Measurements from ENCODE around the gene DNER. TPM values are rescaled to one million over a fixed set of nuclear protein-coding genes. Genes with fewer than 3 reads are reported as not detected.

Gene DNER
- total RNA-seq, 2 donors from 2014 or later: not detected

GRCh38 chr2:229553091-229553490, 161.3 kb downstream of the DNER start:
- no peak for DNase-seq
- H3K27ac Mint-ChIP-seq: no peak overlapping the region
- H3K4me3 Mint-ChIP-seq: no peak overlapping the region
- no peaks in the 10 kb centered on the region for H3K36me3 Mint-ChIP-seq (ENCODE audit: insufficient read depth in 2 of 2)
- peaks cover 10% of the 10 kb centered on the region for H3K27me3 Mint-ChIP-seq (ENCODE audit: low read depth)
- no peaks in the 10 kb centered on the region for H3K9me3 Mint-ChIP-seq
- H3K4me1 Mint-ChIP-seq (ENCODE audit: low read depth): no peaks in the 10 kb centered on the region
- ATAC-seq (replicated peaks in 1 of 2): no peak

- Mint-ChIP-seq H3K4me3 (no peak overlapping the region), H3K4me1 (ENCODE audit: low read depth) (no peaks in the 10 kb centered on the region), H3K36me3 (ENCODE audit: insufficient read depth in 2 of 2) (no peaks in the 10 kb centered on the region), H3K27me3 (ENCODE audit: low read depth) (no peaks in the 10 kb centered on the region), H3K27ac (no peak overlapping the region), H3K9me3 (no peaks in the 10 kb centered on the region)
- DNase-seq: no peak
- ATAC-seq (replicated peaks in 1 of 2): no peak
Observed at GRCh38 chr2:229543176-229543873, 171.0 kb downstream of the DNER start.

GRCh38 chr2:229539628-229540027, 174.7 kb downstream of the DNER start:
- ATAC-seq (replicated peaks in 1 of 2): no peak

GRCh38 chr2:229531594-229531993, 182.8 kb downstream of the DNER start:
- DNase-seq: no peak
- no peaks in the 10 kb centered on the region for H3K36me3 Mint-ChIP-seq (ENCODE audit: insufficient read depth in 2 of 2)
- H3K4me3 Mint-ChIP-seq: no peak overlapping the region
- H3K9me3 Mint-ChIP-seq: peaks cover 0 to 7% of the 10 kb centered on the region in 2 donors
- H3K27ac Mint-ChIP-seq: no peak overlapping the region
- no peak for ATAC-seq (replicated peaks in 1 of 2)
- H3K4me1 Mint-ChIP-seq (ENCODE audit: low read depth): no peaks in the 10 kb centered on the region
- no peaks in the 10 kb centered on the region for H3K27me3 Mint-ChIP-seq (ENCODE audit: low read depth)

More at GRCh38 chr2:229539628-229540027, 174.7 kb downstream of the DNER start:
- Mint-ChIP-seq H3K27ac (no peak overlapping the region), H3K9me3 (no peaks in the 10 kb centered on the region), H3K36me3 (ENCODE audit: insufficient read depth in 2 of 2) (no peaks in the 10 kb centered on the region), H3K27me3 (ENCODE audit: low read depth) (no peaks in the 10 kb centered on the region), H3K4me3 (no peak overlapping the region), H3K4me1 (ENCODE audit: low read depth) (no peaks in the 10 kb centered on the region)
- no peak for DNase-seq

- Mint-ChIP-seq H3K36me3 (ENCODE audit: insufficient read depth in 2 of 2) (no peaks in the 10 kb centered on the region), H3K4me1 (ENCODE audit: low read depth) (no peaks in the 10 kb centered on the region), H3K9me3 (peaks cover 0 to 7% of the 10 kb centered on the region in 2 donors), H3K27me3 (ENCODE audit: low read depth) (no peaks in the 10 kb centered on the region), H3K27ac (no peak overlapping the region), H3K4me3 (no peak overlapping the region)
- ATAC-seq (replicated peaks in 1 of 2) (no peak), DNase-seq (no peak)
Observed at GRCh38 chr2:229530434-229530833, 183.9 kb downstream of the DNER start.

- H3K4me3 Mint-ChIP-seq: no peak overlapping the region
- no peaks in the 10 kb centered on the region for H3K36me3 Mint-ChIP-seq (ENCODE audit: insufficient read depth in 2 of 2)
- H3K27ac Mint-ChIP-seq: no peak overlapping the region
- DNase-seq (no peak), ATAC-seq (replicated peaks in 1 of 2) (no peak)
- H3K9me3 Mint-ChIP-seq: peaks cover 0 to 7% of the 10 kb centered on the region in 2 donors
- H3K4me1 Mint-ChIP-seq (ENCODE audit: low read depth): no peaks in the 10 kb centered on the region
- H3K27me3 Mint-ChIP-seq (ENCODE audit: low read depth): no peaks in the 10 kb centered on the region
Observed at GRCh38 chr2:229528846-229529245, 185.5 kb downstream of the DNER start.

GRCh38 chr2:229526951-229527350, 187.4 kb downstream of the DNER start:
- no peaks in the 10 kb centered on the region for H3K36me3 Mint-ChIP-seq (ENCODE audit: insufficient read depth in 2 of 2)

GRCh38 chr2:229524799-229525198, 189.6 kb downstream of the DNER start:
- Mint-ChIP-seq H3K27ac (no peak overlapping the region), H3K36me3 (ENCODE audit: insufficient read depth in 2 of 2) (no peaks in the 10 kb centered on the region), H3K4me1 (ENCODE audit: low read depth) (no peaks in the 10 kb centered on the region), H3K27me3 (ENCODE audit: low read depth) (peaks cover 1% of the 10 kb centered on the region), H3K4me3 (no peak overlapping the region), H3K9me3 (no peaks in the 10 kb centered on the region)
- DNase-seq (no peak), ATAC-seq (replicated peaks in 1 of 2) (no peak)

More at GRCh38 chr2:229526951-229527350, 187.4 kb downstream of the DNER start:
- Mint-ChIP-seq H3K27ac (no peak overlapping the region), H3K9me3 (peaks cover 0 to 5% of the 10 kb centered on the region in 2 donors), H3K27me3 (ENCODE audit: low read depth) (no peaks in the 10 kb centered on the region), H3K4me3 (no peak overlapping the region), H3K4me1 (ENCODE audit: low read depth) (no peaks in the 10 kb centered on the region)
- DNase-seq (no peak), ATAC-seq (replicated peaks in 1 of 2) (no peak)

GRCh38 chr2:229523663-229524062, 190.7 kb downstream of the DNER start:
- ATAC-seq (replicated peaks in 1 of 2): no peak
- H3K27me3 Mint-ChIP-seq (ENCODE audit: low read depth): peaks cover 8% of the 10 kb centered on the region
- H3K36me3 Mint-ChIP-seq (ENCODE audit: insufficient read depth in 2 of 2): no peaks in the 10 kb centered on the region
- DNase-seq: no peak
- H3K4me3 Mint-ChIP-seq: no peak overlapping the region
- H3K27ac Mint-ChIP-seq: no peak overlapping the region
- no peaks in the 10 kb centered on the region for H3K4me1 Mint-ChIP-seq (ENCODE audit: low read depth)
- H3K9me3 Mint-ChIP-seq: no peaks in the 10 kb centered on the region

- H3K4me1 Mint-ChIP-seq (ENCODE audit: low read depth): no peaks in the 10 kb centered on the region
- H3K4me3 Mint-ChIP-seq: no peak overlapping the region
- no peak overlapping the region for H3K27ac Mint-ChIP-seq
- H3K27me3 Mint-ChIP-seq (ENCODE audit: low read depth): peaks cover 8% of the 10 kb centered on the region
- H3K9me3 Mint-ChIP-seq: no peaks in the 10 kb centered on the region
- no peaks in the 10 kb centered on the region for H3K36me3 Mint-ChIP-seq (ENCODE audit: insufficient read depth in 2 of 2)
- DNase-seq (no peak), ATAC-seq (replicated peaks in 1 of 2) (no peak)
Observed at GRCh38 chr2:229521576-229521975, 192.8 kb downstream of the DNER start.

GRCh38 chr2:229520691-229521096, 193.7 kb downstream of the DNER start:
- ATAC-seq (replicated peaks in 1 of 2): no peak

GRCh38 chr2:229519655-229520430, 194.5 kb downstream of the DNER start:
- Mint-ChIP-seq H3K27ac (no peak overlapping the region), H3K36me3 (ENCODE audit: insufficient read depth in 2 of 2) (no peaks in the 10 kb centered on the region), H3K4me1 (ENCODE audit: low read depth) (no peaks in the 10 kb centered on the region), H3K4me3 (no peak overlapping the region), H3K9me3 (no peaks in the 10 kb centered on the region), H3K27me3 (ENCODE audit: low read depth) (peaks cover 8% of the 10 kb centered on the region)
- no peak for ATAC-seq (replicated peaks in 1 of 2)
- no peak for DNase-seq

More at GRCh38 chr2:229520691-229521096, 193.7 kb downstream of the DNER start:
- H3K27me3 Mint-ChIP-seq (ENCODE audit: low read depth): peaks cover 8% of the 10 kb centered on the region
- no peak overlapping the region for H3K4me3 Mint-ChIP-seq
- no peak overlapping the region for H3K27ac Mint-ChIP-seq
- no peaks in the 10 kb centered on the region for H3K36me3 Mint-ChIP-seq (ENCODE audit: insufficient read depth in 2 of 2)
- no peaks in the 10 kb centered on the region for H3K9me3 Mint-ChIP-seq
- no peaks in the 10 kb centered on the region for H3K4me1 Mint-ChIP-seq (ENCODE audit: low read depth)
- no peak for DNase-seq

- no peaks in the 10 kb centered on the region for H3K36me3 Mint-ChIP-seq (ENCODE audit: insufficient read depth in 2 of 2)
- no peaks in the 10 kb centered on the region for H3K4me1 Mint-ChIP-seq (ENCODE audit: low read depth)
- no peak overlapping the region for H3K4me3 Mint-ChIP-seq
- H3K9me3 Mint-ChIP-seq: peaks cover 0 to 2% of the 10 kb centered on the region in 2 donors
- peaks cover 3% of the 10 kb centered on the region for H3K27me3 Mint-ChIP-seq (ENCODE audit: low read depth)
- no peak for DNase-seq
- no peak overlapping the region for H3K27ac Mint-ChIP-seq
- ATAC-seq (replicated peaks in 1 of 2): no peak
Observed at GRCh38 chr2:229514273-229514895, 200.0 kb downstream of the DNER start.

Measured in activated T-cell treated with anti-CD3 and anti-CD28 coated beads, Interleukin-2, amount 50 U/mL, for 72 hours (primary cell).